Upper lobe of left lung (tissue), 6 donors: Measurements from ENCODE around the gene TRIM67. TPM values are rescaled to one million over a fixed set of nuclear protein-coding genes. Genes with fewer than 3 reads are reported as not detected.
A peak's percentile ranks its signal among the peaks of the same experiment; 100 is the strongest.

Experiments used
- ATAC-seq, 2 donors: fragments of 200-7000 bp; cut with Tn5 transposase; one replicate each; pipeline ENCODE4 v1.9.1; 2022; ENCODE audit warnings: mild to moderate bottlenecking in 2 of 2, moderate library complexity in 2 of 2; ENCODE audit not compliant: low FRiP score in 2 of 2
- DNase-seq, 2 donors: peaks; one replicate each; pipeline ENCODE4 v3.0.0-alpha.2; 2019 to 2020
- H3K27ac ChIP-seq, 4 donors: fragments of 200-600 bp; sonication (generic); one replicate each; pipeline ENCODE4 v1.5.1; 2016 to 2019
- H3K27me3 ChIP-seq, 4 donors: fragments of 200-600 bp; sonication (generic); one replicate each; pipeline ENCODE4 v1.5.1; 2017 to 2019
- H3K36me3 ChIP-seq, 4 donors: fragments of 200-600 bp; sonication (generic); one replicate each; pipeline ENCODE4 v1.5.1; 2016 to 2019
- H3K4me1 ChIP-seq, 4 donors: fragments of 200-600 bp; sonication (generic); one replicate each; pipeline ENCODE4 v1.5.1; 2018 to 2019
- H3K4me3 ChIP-seq, 4 donors: fragments of 200-600 bp; sonication (generic); one replicate each; pipeline ENCODE4 v1.5.1; 2017 to 2019; ENCODE audit warnings: mild to moderate bottlenecking in 2 of 4, moderate library complexity in 1 of 4
- H3K9me3 ChIP-seq, 4 donors: fragments of 200-600 bp; sonication (generic); one replicate each; pipeline ENCODE4 v1.5.1; 2018 to 2019
- EP300 ChIP-seq, 4 donors: sonication (generic); formaldehyde crosslinking; IDR thresholded peaks; one replicate each; pipeline ENCODE4 v1.5.1; 2017; ENCODE audit warnings: antibody characterized with exemption in 4 of 4, control low read depth in 2 of 4
- POLR2A ChIP-seq, 4 donors: fragments of 450-650 bp; IDR thresholded peaks; one replicate each; pipeline ENCODE4 v1.5.1; 2016 to 2017; ENCODE audit warnings: antibody characterized with exemption in 4 of 4, mild to moderate bottlenecking in 2 of 4
- POLR2AphosphoS5 ChIP-seq, 2 donors: sonication (generic); formaldehyde crosslinking; IDR thresholded peaks; one replicate each; pipeline ENCODE4 v1.5.1; 2017; ENCODE audit warnings: antibody characterized with exemption in 2 of 2
- WGBS, 2 donors: methylation state at CpG; one replicate each; pipeline ENCODE4 v1.1.5; 2017 to 2018; 5-methylcytosine and 5-hydroxymethylcytosine counted together
- total RNA-seq, 6 donors: library from RNA; depleted of rRNA in 4 of 6; stranded (reverse); fragments of >200 nt in 4 of 6; gene quantifications; one replicate each; pipeline versions ENCODE4 v1.1.0 to v1.2.1, GENCODE V29; 2016 to 2021
- TF ChIP-seq, protein P1 (sequence below), 6 experiments: fragments of 450-650 bp in 4 of 6; fragments of 200-600 bp in 2 of 6; sonication (generic) in 2 of 6; IDR thresholded peaks; one replicate each; pipeline ENCODE4 v1.5.1; 2016 to 2019; ENCODE audit warnings: antibody characterized with exemption in 6 of 6
- donor health status: DM: no; HTN: no; CAD: no; lungs with moderate emphysema.
- donor health status: DM: no; HTN: yes; CAD: no; lungs with severe emphysema.

Gene TRIM67
- total RNA-seq, 6 donors from 2014 or later, result 0.03 TPM; not detected in 5

GRCh38 chr1:231188072-231188471 is 26.2 kb downstream of the TRIM67 start:
- ATAC-seq (no peak), DNase-seq (no peak)
- TF ChIP-seq, protein P1, sequence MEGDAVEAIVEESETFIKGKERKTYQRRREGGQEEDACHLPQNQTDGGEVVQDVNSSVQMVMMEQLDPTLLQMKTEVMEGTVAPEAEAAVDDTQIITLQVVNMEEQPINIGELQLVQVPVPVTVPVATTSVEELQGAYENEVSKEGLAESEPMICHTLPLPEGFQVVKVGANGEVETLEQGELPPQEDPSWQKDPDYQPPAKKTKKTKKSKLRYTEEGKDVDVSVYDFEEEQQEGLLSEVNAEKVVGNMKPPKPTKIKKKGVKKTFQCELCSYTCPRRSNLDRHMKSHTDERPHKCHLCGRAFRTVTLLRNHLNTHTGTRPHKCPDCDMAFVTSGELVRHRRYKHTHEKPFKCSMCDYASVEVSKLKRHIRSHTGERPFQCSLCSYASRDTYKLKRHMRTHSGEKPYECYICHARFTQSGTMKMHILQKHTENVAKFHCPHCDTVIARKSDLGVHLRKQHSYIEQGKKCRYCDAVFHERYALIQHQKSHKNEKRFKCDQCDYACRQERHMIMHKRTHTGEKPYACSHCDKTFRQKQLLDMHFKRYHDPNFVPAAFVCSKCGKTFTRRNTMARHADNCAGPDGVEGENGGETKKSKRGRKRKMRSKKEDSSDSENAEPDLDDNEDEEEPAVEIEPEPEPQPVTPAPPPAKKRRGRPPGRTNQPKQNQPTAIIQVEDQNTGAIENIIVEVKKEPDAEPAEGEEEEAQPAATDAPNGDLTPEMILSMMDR (IDR thresholded peaks at IDR 0.05), result no peak
- no peak for TF ChIP-seq POLR2AphosphoS5 (IDR thresholded peaks at IDR 0.05)
- no peak for TF ChIP-seq POLR2A (IDR thresholded peaks at IDR 0.05)
- TF ChIP-seq EP300 (IDR thresholded peaks at IDR 0.05), result no peak
- peaks cover 0 to 7% (median 5%) of the 10 kb centered on the region in 4 donors for H3K4me1 ChIP-seq
- H3K9me3 ChIP-seq, result peaks cover 0 to 3% (median 0%) of the 10 kb centered on the region in 4 donors
- no peak overlapping the region for H3K4me3 ChIP-seq
- WGBS, 2 donors, result 68 to 69% methylated on average over 3 of the region's 3 CpGs
- H3K27me3 ChIP-seq, result no peaks in the 10 kb centered on the region
- no peaks in the 10 kb centered on the region for H3K36me3 ChIP-seq
- H3K27ac ChIP-seq, result no peak overlapping the region

- ATAC-seq (no peak), DNase-seq (no peak)
- H3K4me3 ChIP-seq, result no peak overlapping the region
- no peak overlapping the region for H3K27ac ChIP-seq
- no peaks in the 10 kb centered on the region for H3K36me3 ChIP-seq
- peaks cover 0 to 3% (median 0%) of the 10 kb centered on the region in 4 donors for H3K9me3 ChIP-seq
- TF ChIP-seq, protein P1 (IDR thresholded peaks at IDR 0.05), result no peak
- TF ChIP-seq EP300 (IDR thresholded peaks at IDR 0.05) (no peak), POLR2A (IDR thresholded peaks at IDR 0.05) (no peak), POLR2AphosphoS5 (IDR thresholded peaks at IDR 0.05) (no peak)
- peaks cover 0 to 10% (median 6%) of the 10 kb centered on the region in 4 donors for H3K4me1 ChIP-seq
- no peaks in the 10 kb centered on the region for H3K27me3 ChIP-seq
- WGBS, 2 donors, result 93 to 95% methylated on average over 6 to 7 of the region's 7 CpGs
Observed at GRCh38 chr1:231188768-231189167, 26.9 kb downstream of the TRIM67 start.

DNA sequence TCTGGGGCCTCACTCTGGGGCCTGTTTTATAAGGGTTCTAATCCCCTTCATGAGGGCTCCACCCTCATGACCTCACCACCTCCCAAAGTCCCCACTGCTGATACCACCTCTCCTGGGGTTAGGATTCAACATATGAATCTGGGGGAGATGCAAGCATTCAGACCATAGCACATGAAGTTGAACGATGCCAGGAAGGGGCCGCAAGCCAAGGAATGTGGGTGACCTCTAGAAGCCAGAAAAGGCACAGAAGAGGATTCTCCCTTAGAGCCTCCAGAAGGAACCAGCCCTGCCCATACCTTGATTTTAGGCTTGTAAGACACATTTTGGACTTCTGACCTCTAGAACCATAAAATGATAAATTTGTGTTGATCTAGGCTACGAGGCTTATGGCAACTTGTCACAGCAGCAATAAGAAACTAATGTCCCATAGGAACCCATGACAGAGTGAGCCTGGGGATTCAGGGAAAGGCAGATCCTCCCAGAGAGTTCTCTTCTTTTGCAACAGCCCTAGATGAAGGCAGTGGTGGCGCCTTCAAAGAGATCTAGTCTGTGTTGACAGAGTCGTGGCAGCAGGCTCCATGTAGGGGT is 27.9 kb downstream of the TRIM67 start:
- WGBS, 2 donors, result 91 to 94% methylated on average over 5 of the region's 5 CpGs
- no peak for DNase-seq
- ATAC-seq, result no peak
- H3K36me3 ChIP-seq, result no peaks in the 10 kb centered on the region
- peaks cover 0 to 10% (median 6%) of the 10 kb centered on the region in 4 donors for H3K4me1 ChIP-seq
- TF ChIP-seq POLR2A (IDR thresholded peaks at IDR 0.05), result no peak
- no peak for TF ChIP-seq EP300 (IDR thresholded peaks at IDR 0.05)
- TF ChIP-seq, protein P1 (IDR thresholded peaks at IDR 0.05), result no peak
- no peak for TF ChIP-seq POLR2AphosphoS5 (IDR thresholded peaks at IDR 0.05)
- no peaks in the 10 kb centered on the region for H3K27me3 ChIP-seq
- no peak overlapping the region for H3K4me3 ChIP-seq
- peaks cover 0 to 3% (median 0%) of the 10 kb centered on the region in 4 donors for H3K9me3 ChIP-seq
- H3K27ac ChIP-seq, result no peak overlapping the region

GRCh38 chr1:231190456-231190855 is 28.6 kb downstream of the TRIM67 start:
- H3K9me3 ChIP-seq, result peaks cover 0 to 3% (median 0%) of the 10 kb centered on the region in 4 donors
- no peaks in the 10 kb centered on the region for H3K36me3 ChIP-seq
- H3K4me1 ChIP-seq, result peaks cover 0 to 10% (median 6%) of the 10 kb centered on the region in 4 donors
- H3K27me3 ChIP-seq, result no peaks in the 10 kb centered on the region
- TF ChIP-seq, protein P1 (IDR thresholded peaks at IDR 0.05), result no peak
- TF ChIP-seq POLR2AphosphoS5 (IDR thresholded peaks at IDR 0.05) (no peak), POLR2A (IDR thresholded peaks at IDR 0.05) (no peak), EP300 (IDR thresholded peaks at IDR 0.05) (no peak)
- H3K27ac ChIP-seq, result no peak overlapping the region
- ATAC-seq, result no peak
- DNase-seq, result peak in 1 of 2 donors; percentile 29
- 95 to 97% methylated on average over 9 to 10 of the region's 10 CpGs for WGBS, 2 donors
- H3K4me3 ChIP-seq, result no peak overlapping the region
